H9 (cell line): Measurements from ENCODE around the gene FAM204A. TPM values are rescaled to one million over a fixed set of nuclear protein-coding genes. Genes with fewer than 3 reads are reported as not detected.

ENCODE experiments used
- DNase-seq: peaks from one replicate; pipeline ENCODE4 v3.0.0-alpha.2; 2017
- H2AFZ ChIP-seq: one replicate; pipeline ENCODE4 v1.6.1; 2013; ENCODE audit warnings: mild to moderate bottlenecking, low read length, control low read depth, moderate library complexity
- H2AK5ac ChIP-seq: 2 replicates; pipeline ENCODE4 v1.6.1; 2013; ENCODE audit warnings: low read length, control low read depth, mixed read lengths; ENCODE audit not compliant: insufficient read length
- H2BK120ac ChIP-seq: one replicate; pipeline ENCODE4 v1.6.1; 2013; ENCODE audit warnings: low read depth, mild to moderate bottlenecking, low read length, control low read depth, inconsistent platforms; ENCODE audit not compliant: poor library complexity, severe bottlenecking
- H2BK12ac ChIP-seq: 2 replicates; pipeline ENCODE4 v1.6.1; 2013; ENCODE audit warnings: low read length, control low read depth, mixed read lengths, low read depth; ENCODE audit not compliant: insufficient read length
- H2BK15ac ChIP-seq: 2 replicates; pipeline ENCODE4 v1.6.1; 2013; ENCODE audit warnings: low read depth, low read length, control low read depth
- H2BK20ac ChIP-seq: one replicate; pipeline ENCODE4 v1.6.1; 2013; ENCODE audit warnings: low read depth, mild to moderate bottlenecking, low read length, control low read depth, inconsistent platforms; ENCODE audit not compliant: poor library complexity, severe bottlenecking
- H2BK5ac ChIP-seq: 2 replicates; pipeline ENCODE4 v1.6.1; 2013; ENCODE audit warnings: low read length, control low read depth, mixed read lengths; ENCODE audit not compliant: insufficient read length
- H3K14ac ChIP-seq: 2 replicates; pipeline ENCODE4 v1.6.1; 2013; ENCODE audit warnings: low read length, control low read depth; ENCODE audit not compliant: insufficient read depth
- H3K18ac ChIP-seq: 2 replicates; pipeline ENCODE4 v1.6.1; 2013; ENCODE audit warnings: low read depth, mild to moderate bottlenecking, mixed read lengths, low read length, control low read depth; ENCODE audit not compliant: insufficient read length
- H3K23ac ChIP-seq: 2 replicates; pipeline ENCODE4 v1.6.1; 2013; ENCODE audit warnings: low read length, control low read depth, mixed read lengths, low read depth; ENCODE audit not compliant: insufficient read length
- H3K23me2 ChIP-seq: 2 replicates; pipeline ENCODE4 v1.6.1; 2013; ENCODE audit warnings: low read depth, mild to moderate bottlenecking, mixed read lengths, low read length, control low read depth; ENCODE audit not compliant: insufficient read length, poor library complexity, severe bottlenecking
- H3K27ac ChIP-seq: 2 replicates; pipeline ENCODE4 v1.5.1; 2013; ENCODE audit warnings: low read length, control low read depth, mixed read lengths, low read depth; ENCODE audit not compliant: insufficient read length
- H3K27me3 ChIP-seq: 2 replicates; pipeline ENCODE4 v1.6.1; 2013; ENCODE audit warnings: low read length, control low read depth, inconsistent platforms; ENCODE audit not compliant: insufficient read depth
- H3K4ac ChIP-seq: 2 replicates; pipeline ENCODE4 v1.6.1; 2013; ENCODE audit warnings: low read depth, mild to moderate bottlenecking, control low read depth, inconsistent platforms, low read length, moderate library complexity
- H3K4me1 ChIP-seq: 2 replicates; pipeline ENCODE4 v1.6.1; 2013; ENCODE audit warnings: low read length, control low read depth, inconsistent platforms; ENCODE audit not compliant: insufficient read depth
- H3K4me2 ChIP-seq: 2 replicates; pipeline ENCODE4 v1.6.1; 2013; ENCODE audit warnings: low read length, control low read depth, mixed read lengths; ENCODE audit not compliant: insufficient read length, insufficient read depth
- H3K56ac ChIP-seq: 2 replicates; pipeline ENCODE4 v1.6.1; 2013; ENCODE audit warnings: low read depth, mild to moderate bottlenecking, mixed read lengths, low read length, control low read depth; ENCODE audit not compliant: insufficient read length
- H3K79me1 ChIP-seq: 2 replicates; pipeline ENCODE4 v1.6.1; 2013; ENCODE audit warnings: low read depth, mild to moderate bottlenecking, moderate library complexity, low read length, control low read depth, inconsistent platforms; ENCODE audit not compliant: insufficient read depth, poor library complexity, severe bottlenecking
- H3K79me2 ChIP-seq: 2 replicates; pipeline ENCODE4 v1.6.1; 2013; ENCODE audit warnings: low read length, control low read depth, inconsistent platforms; ENCODE audit not compliant: insufficient read depth
- H3K9ac ChIP-seq: 2 replicates; pipeline ENCODE4 v1.6.1; 2013; ENCODE audit warnings: low read length, control low read depth, mixed read lengths; ENCODE audit not compliant: insufficient read length; ENCODE audit errors: extremely low read depth
- H3K9me3 ChIP-seq: one replicate; pipeline ENCODE4 v1.6.1; 2013; ENCODE audit warnings: low read depth, low read length, inconsistent platforms; ENCODE audit not compliant: control insufficient read depth
- H3T11ph ChIP-seq: one replicate; pipeline ENCODE4 v1.6.1; 2013; ENCODE audit warnings: mild to moderate bottlenecking, low read length, control low read depth, inconsistent platforms
- H4K20me1 ChIP-seq: one replicate; pipeline ENCODE4 v1.6.1; 2013; ENCODE audit not compliant: control insufficient read depth, insufficient read length, insufficient read depth
- H4K5ac ChIP-seq: 2 replicates; pipeline ENCODE4 v1.6.1; 2013; ENCODE audit warnings: low read depth, mild to moderate bottlenecking, mixed read lengths, low read length, control low read depth; ENCODE audit not compliant: insufficient read length
- H4K8ac ChIP-seq: replicated peaks from 2 replicates; pipeline ENCODE4 v1.6.1; 2013; ENCODE audit warnings: low read length, control low read depth, mixed read lengths, low read depth; ENCODE audit not compliant: insufficient read length
- H4K91ac ChIP-seq: 2 replicates; pipeline ENCODE4 v1.6.1; 2013; ENCODE audit warnings: low read depth, mild to moderate bottlenecking, moderate library complexity, mixed read lengths, low read length, control low read depth; ENCODE audit not compliant: insufficient read length
- H3K27ac Mint-ChIP-seq, 3 experiments: 2 replicates in 2 of 3; 3 replicates in 1 of 3; pipeline ENCODE4 v1.8.0; 2020 to 2021; ENCODE audit warnings: mixed read lengths in 3 of 3, mild to moderate bottlenecking in 1 of 3, moderate library complexity in 1 of 3
- H3K27me3 Mint-ChIP-seq: 2 replicates; pipeline ENCODE4 v1.8.0; 2021; ENCODE audit warnings: low read depth, mild to moderate bottlenecking, moderate library complexity, mixed read lengths
- H3K36me3 Mint-ChIP-seq, 3 experiments: 2 replicates in 2 of 3; 3 replicates in 1 of 3; pipeline ENCODE4 v1.8.0; 2020 to 2021; ENCODE audit warnings: low read depth in 3 of 3, mixed read lengths in 3 of 3; ENCODE audit not compliant: insufficient read depth in 1 of 3
- H3K4me1 Mint-ChIP-seq, 2 experiments: 2 replicates each; pipeline ENCODE4 v1.8.0; 2020; ENCODE audit warnings: mixed read lengths in 2 of 2
- H3K4me3 Mint-ChIP-seq, 2 experiments: 2 replicates in 1 of 2; 3 replicates in 1 of 2; pipeline ENCODE4 v1.8.0; 2020 to 2021; ENCODE audit warnings: mild to moderate bottlenecking in 2 of 2, mixed read lengths in 2 of 2, moderate library complexity in 1 of 2
- H3K9me3 Mint-ChIP-seq, 2 experiments: 2 replicates in 1 of 2; 3 replicates in 1 of 2; pipeline ENCODE4 v1.8.0; 2020; ENCODE audit warnings: mild to moderate bottlenecking in 2 of 2, mixed read lengths in 2 of 2, moderate library complexity in 1 of 2
- CTCF ChIP-seq: fragments of 200-600 bp; sonication (generic); conservative IDR thresholded peaks from 3 replicates; pipeline ENCODE4 v1.8.0; 2021; ENCODE audit warnings: antibody characterized with exemption, mild to moderate bottlenecking
- total RNA-seq: library from RNA; stranded (reverse); gene quantifications from 2 replicates; pipeline ENCODE4 v1.2.1, GENCODE V29; 2021

The FAM204A gene
- total RNA-seq, 1 experiment from 2014 or later = 42.5 TPM

GRCh38 chr10:118264252-118264651 is 77.9 kb downstream of the FAM204A start:
- no peak overlapping the region for H2BK120ac ChIP-seq
- H2AFZ ChIP-seq = no peak overlapping the region
- H3K9me3 Mint-ChIP-seq = no peaks in the 10 kb centered on the region; a peak in 1 of 5 replicates
- no peak overlapping the region for H2AK5ac ChIP-seq
- H3K9me3 ChIP-seq = no peaks in the 10 kb centered on the region
- no peak overlapping the region for H4K5ac ChIP-seq
- no peak overlapping the region for H3K14ac ChIP-seq
- no peak overlapping the region for H3K4ac ChIP-seq
- no peak overlapping the region for H3K18ac ChIP-seq
- no peak overlapping the region for H3K4me3 Mint-ChIP-seq
- no peaks in the 10 kb centered on the region for H3K79me1 ChIP-seq
- H3K27me3 Mint-ChIP-seq = peaks cover 87% of the 10 kb centered on the region
- no peak overlapping the region for H3K4me2 ChIP-seq
- DNase-seq = no peak
- H3K9ac ChIP-seq = no peak overlapping the region
- H4K91ac ChIP-seq = no peak overlapping the region
- no peak overlapping the region for H3K27ac ChIP-seq
- H3K56ac ChIP-seq = no peak overlapping the region
- H3K4me1 ChIP-seq = no peaks in the 10 kb centered on the region; the same call in 1 of the 2 replicates
- no peak overlapping the region for H3T11ph ChIP-seq
- H3K23ac ChIP-seq = no peak overlapping the region
- no peak overlapping the region for H2BK20ac ChIP-seq
- no peaks in the 10 kb centered on the region for H3K79me2 ChIP-seq
- H3K36me3 Mint-ChIP-seq = no peaks in the 10 kb centered on the region; a peak in 1 of 7 replicates
- no peak for TF ChIP-seq CTCF
- H2BK15ac ChIP-seq = no peak overlapping the region
- H3K27me3 ChIP-seq = peaks cover 67% of the 10 kb centered on the region
- H4K8ac ChIP-seq = no peak overlapping the region
- H3K4me1 Mint-ChIP-seq = peaks cover 30 to 37% of the 10 kb centered on the region in 2 experiments
- H2BK12ac ChIP-seq = no peak overlapping the region
- no peak overlapping the region for H2BK5ac ChIP-seq
- H3K27ac Mint-ChIP-seq = no peak overlapping the region
- H3K23me2 ChIP-seq = no peaks in the 10 kb centered on the region
- H4K20me1 ChIP-seq = no peaks in the 10 kb centered on the region
